GM21528 (cell line): ENCODE results near the gene EXD3.
"Not testable (repeated sequence)": the region's sequence is repeated elsewhere in the genome, so short reads cannot be mapped to it uniquely, and the experiment has no call there.

Source experiments
- ATAC-seq: cut with Tn5 transposase; IDR thresholded peaks from one replicate; pipeline ENCODE4 v1.9.1; 2021; ENCODE audit warnings: mild to moderate bottlenecking, moderate library complexity; ENCODE audit not compliant: unreplicated experiment, low FRiP score

EXD3 gene

GRCh38 chr9:137422604-137423513 is at the start of gene EXD3, which contains the start of gene NOXA1:
Gene EXD3, minus strand, starts transcription at chr9:137423162. Its CDS starts 27,805 bp downstream, at chr9:137395357.
Gene NOXA1, plus strand, starts transcription at chr9:137423393. Its CDS starts 137 bp downstream, at chr9:137423530.
- peak; percentile 76 for ATAC-seq

GRCh38 chr9:137470785-137471184 is 47.8 kb upstream of the EXD3 start:
- ATAC-seq = no peak

GRCh38 chr9:137467896-137468295 is 44.9 kb upstream of the EXD3 start:
- no peak for ATAC-seq

GRCh38 chr9:137467161-137467581 is 44.2 kb upstream of the EXD3 start:
- ATAC-seq = no peak

GRCh38 chr9:137466389-137467085 is 43.6 kb upstream of the EXD3 start:
- ATAC-seq = not testable (repeated sequence)

GRCh38 chr9:137465720-137466388 is 42.9 kb upstream of the EXD3 start:
- no peak for ATAC-seq

- no peak for ATAC-seq
Measured at GRCh38 chr9:137465000-137465719, 42.2 kb upstream of the EXD3 start.

- no peak for ATAC-seq
Measured at GRCh38 chr9:137464291-137464999, 41.5 kb upstream of the EXD3 start.

- ATAC-seq = no peak
Measured at GRCh38 chr9:137463931-137464290, 40.9 kb upstream of the EXD3 start.

GRCh38 chr9:137462986-137463930 is 40.3 kb upstream of the EXD3 start:
- ATAC-seq = no peak

GRCh38 chr9:137462396-137462985 is 39.5 kb upstream of the EXD3 start:
- no peak for ATAC-seq

- no peak for ATAC-seq
Measured at GRCh38 chr9:137461663-137462395, 38.9 kb upstream of the EXD3 start.

GRCh38 chr9:137461316-137461662 is 38.3 kb upstream of the EXD3 start:
- ATAC-seq = no peak

GRCh38 chr9:137460363-137461315 is 37.7 kb upstream of the EXD3 start:
- ATAC-seq = no peak

GRCh38 chr9:137459601-137460362 is 36.8 kb upstream of the EXD3 start:
- ATAC-seq = no peak

GRCh38 chr9:137459152-137459600 is 36.2 kb upstream of the EXD3 start, which contains the start of gene NSMF:
Gene NSMF, minus strand, starts transcription at chr9:137459334. Its CDS starts 232 bp downstream, at chr9:137459102.
- ATAC-seq = peak; percentile 66
